MM.1S (cell line): ENCODE data around the gene GSC2.

ENCODE experiments used
- DNase-seq: peaks from one replicate; pipeline ENCODE4 v3.0.0-alpha.2; 2015
- H2AFZ ChIP-seq: fragments of 300-600 bp; sonication (generic); 2 replicates; pipeline ENCODE4 v1.6.0; 2016; ENCODE audit warnings: antibody characterized with exemption, low read length
- H3F3A ChIP-seq: fragments of 300-600 bp; sonication (generic); 2 replicates; pipeline ENCODE4 v1.6.1; 2016; ENCODE audit warnings: mild to moderate bottlenecking, antibody characterized with exemption, low read length, moderate library complexity, mixed read lengths; ENCODE audit not compliant: insufficient read depth
- H3K27ac ChIP-seq: fragments of 300-600 bp; sonication (generic); 2 replicates; pipeline ENCODE4 v1.5.1; 2016; ENCODE audit warnings: mild to moderate bottlenecking, low read length
- H3K27me3 ChIP-seq: fragments of 300-600 bp; sonication (generic); replicated peaks from 2 replicates; pipeline ENCODE4 v1.6.0; 2016; ENCODE audit warnings: low read length; ENCODE audit not compliant: insufficient read depth
- H3K36me3 ChIP-seq: fragments of 300-600 bp; sonication (generic); replicated peaks from 2 replicates; pipeline ENCODE4 v1.6.1; 2016; ENCODE audit warnings: mild to moderate bottlenecking, low read length, mixed read lengths; ENCODE audit not compliant: insufficient read depth
- H3K4me1 ChIP-seq: fragments of 300-600 bp; sonication (generic); 2 replicates; pipeline ENCODE4 v1.6.1; 2016; ENCODE audit warnings: low read length, mixed read lengths
- H3K4me2 ChIP-seq: fragments of 300-600 bp; sonication (generic); 2 replicates; pipeline ENCODE4 v1.6.0; 2016; ENCODE audit warnings: low read depth, low read length
- H3K4me3 ChIP-seq: fragments of 300-600 bp; sonication (generic); 2 replicates; pipeline ENCODE4 v1.5.1; 2016; ENCODE audit warnings: low read length, mixed read lengths
- H3K79me2 ChIP-seq: fragments of 300-600 bp; sonication (generic); 2 replicates; pipeline ENCODE4 v1.6.1; 2016; ENCODE audit warnings: mixed run types, low read length, mixed read lengths
- H3K9ac ChIP-seq: fragments of 300-600 bp; sonication (generic); 2 replicates; pipeline ENCODE4 v1.6.1; 2016; ENCODE audit warnings: low read length, mixed read lengths
- H3K9me2 ChIP-seq: fragments of 300-600 bp; sonication (generic); replicated peaks from 2 replicates; pipeline ENCODE4 v1.6.1; 2016; ENCODE audit warnings: mild to moderate bottlenecking, low read length, mixed read lengths; ENCODE audit not compliant: insufficient read depth
- H3K9me3 ChIP-seq: fragments of 300-600 bp; sonication (generic); replicated peaks from 2 replicates; pipeline ENCODE4 v1.6.1; 2016; ENCODE audit warnings: mild to moderate bottlenecking, low read length, mixed read lengths; ENCODE audit not compliant: insufficient read depth
- H4K20me1 ChIP-seq: fragments of 300-600 bp; sonication (generic); 2 replicates; pipeline ENCODE4 v1.6.1; 2016; ENCODE audit warnings: mild to moderate bottlenecking, low read length, moderate library complexity, mixed read lengths; ENCODE audit not compliant: insufficient read depth
- CTCF ChIP-seq: fragments of 300-600 bp; sonication (generic); IDR thresholded peaks from 2 replicates; pipeline ENCODE4 v1.5.1; 2016; ENCODE audit warnings: antibody characterized with exemption, low read length, mixed read lengths
- EZH2 ChIP-seq: fragments of 300-600 bp; sonication (generic); optimal IDR thresholded peaks from 2 replicates; pipeline ENCODE3; 2017; ENCODE audit warnings: low read depth, mild to moderate bottlenecking, antibody characterized with exemption, low read length, mixed read lengths
- EZH2phosphoT487 ChIP-seq: fragments of 300-600 bp; sonication (generic); IDR thresholded peaks from 2 replicates; pipeline ENCODE4 v1.6.1; 2018; ENCODE audit warnings: antibody characterized with exemption, low read length

The GSC2 gene

DNA sequence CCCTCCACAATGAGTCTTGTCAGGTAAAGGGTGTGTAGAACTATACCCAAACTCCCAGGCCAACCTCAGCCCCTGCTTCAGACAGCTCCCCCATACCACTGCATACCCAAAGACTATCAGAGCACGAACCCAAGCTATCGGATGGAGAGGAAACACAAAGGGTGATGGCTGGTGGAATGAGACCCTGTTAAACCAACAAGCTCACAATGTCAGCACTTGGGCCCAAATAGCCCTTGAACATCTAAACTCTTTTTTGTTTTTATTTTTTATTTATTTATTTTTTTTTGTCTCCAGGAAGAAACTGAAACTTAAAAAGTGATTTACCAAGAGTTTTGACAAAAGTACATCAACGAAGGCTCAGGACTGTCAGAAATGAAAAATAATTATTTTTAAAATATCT, 38.5 kb downstream of the GSC2 start:
- TF ChIP-seq EZH2phosphoT487, result no peak
- no peak for TF ChIP-seq CTCF
- no peak for TF ChIP-seq EZH2
- Histone ChIP-seq H3K27me3 (no peaks in the 10 kb centered on the region), H4K20me1 (peaks cover 75% of the 10 kb centered on the region), H3K9me2 (no peaks in the 10 kb centered on the region), H3K27ac (no peak overlapping the region), H2AFZ (no peak overlapping the region), H3K79me2 (peaks cover 97% of the 10 kb centered on the region), H3K4me3 (no peak overlapping the region), H3K9ac (no peak overlapping the region), H3K36me3 (no peaks in the 10 kb centered on the region), H3F3A (peaks cover 16% of the 10 kb centered on the region), H3K9me3 (no peaks in the 10 kb centered on the region), H3K4me1 (peaks cover 17% of the 10 kb centered on the region), H3K4me2 (no peak overlapping the region)
- DNase-seq, result no peak

DNA sequence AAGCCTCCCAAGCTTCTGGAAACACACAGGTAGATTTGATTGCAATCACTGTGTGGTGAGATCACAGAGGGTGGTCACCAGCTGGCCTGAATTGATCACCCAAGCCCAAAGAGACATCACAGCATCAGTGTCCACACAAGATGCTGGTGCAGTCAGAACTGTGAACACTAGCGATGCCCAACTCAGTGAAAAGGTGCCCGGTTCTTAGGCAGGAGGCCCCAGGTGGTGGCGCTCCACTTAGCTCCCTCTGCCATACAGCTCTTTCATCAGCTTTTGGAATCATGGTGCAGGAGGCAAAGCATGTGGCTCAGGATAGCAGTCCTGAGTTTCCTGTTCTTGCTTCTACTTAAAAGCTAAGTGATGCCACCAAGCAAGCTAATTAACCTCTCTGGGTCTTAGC, 39.0 kb downstream of the GSC2 start:
- Histone ChIP-seq H3F3A (peaks cover 16% of the 10 kb centered on the region), H3K4me3 (no peak overlapping the region), H3K36me3 (no peaks in the 10 kb centered on the region), H3K4me1 (peaks cover 17% of the 10 kb centered on the region), H3K79me2 (peaks cover 97% of the 10 kb centered on the region), H3K9ac (no peak overlapping the region), H3K9me3 (no peaks in the 10 kb centered on the region), H3K9me2 (no peaks in the 10 kb centered on the region), H3K27me3 (no peaks in the 10 kb centered on the region), H4K20me1 (peaks cover 75% of the 10 kb centered on the region), H2AFZ (no peak overlapping the region), H3K4me2 (no peak overlapping the region), H3K27ac (no peak overlapping the region)
- DNase-seq, result no peak
- TF ChIP-seq EZH2phosphoT487 (no peak), EZH2 (no peak), CTCF (no peak)

DNA sequence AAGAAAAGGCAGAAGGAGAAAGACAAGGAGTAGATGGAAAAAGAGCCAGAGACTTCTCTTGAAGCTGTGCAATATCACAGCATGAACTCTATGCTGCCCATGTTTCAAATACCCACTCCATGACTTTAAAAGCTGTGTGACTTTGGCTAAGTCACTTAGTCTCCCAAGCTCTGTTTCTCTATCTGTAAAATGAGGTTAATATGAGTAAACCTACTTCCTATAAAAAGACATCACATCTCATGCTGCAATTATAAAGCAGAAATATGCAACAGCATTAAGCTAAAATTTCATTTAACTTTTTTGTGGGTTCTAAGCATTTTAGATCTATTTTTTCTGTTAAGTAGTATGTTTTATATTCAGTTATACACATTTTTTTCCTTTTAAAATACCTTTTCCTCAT, 39.4 kb downstream of the GSC2 start:
- no peak overlapping the region for H3K4me2 ChIP-seq
- H3K36me3 ChIP-seq, result no peaks in the 10 kb centered on the region
- H4K20me1 ChIP-seq, result peaks cover 73% of the 10 kb centered on the region
- DNase-seq, result no peak
- H3K79me2 ChIP-seq, result peaks cover 97% of the 10 kb centered on the region
- H3K27me3 ChIP-seq, result no peaks in the 10 kb centered on the region
- H3K9ac ChIP-seq, result no peak overlapping the region
- peaks cover 17% of the 10 kb centered on the region for H3K4me1 ChIP-seq
- no peak overlapping the region for H3K4me3 ChIP-seq
- H2AFZ ChIP-seq, result no peak overlapping the region
- H3K9me2 ChIP-seq, result no peaks in the 10 kb centered on the region
- no peak for TF ChIP-seq EZH2phosphoT487
- no peak for TF ChIP-seq CTCF
- TF ChIP-seq EZH2, result no peak
- H3K27ac ChIP-seq, result no peak overlapping the region
- no peaks in the 10 kb centered on the region for H3K9me3 ChIP-seq
- H3F3A ChIP-seq, result peaks cover 16% of the 10 kb centered on the region
